Epithelial cell of esophagus (primary cell): ENCODE measurements around the gene MLXIP.
A peak's percentile ranks its signal among the peaks of the same experiment; 100 is the strongest.

Source experiments
- DNase-seq: peaks from one replicate; pipeline ENCODE4 v3.0.0; 2010; ENCODE audit warnings: low read depth
- H3K4me3 ChIP-seq: 2 replicates; pipeline ENCODE4 v1.5.1; 2011; ENCODE audit warnings: mild to moderate bottlenecking, low read length, control low read depth
- TF ChIP-seq, protein P1 (sequence below): IDR thresholded peaks from 2 replicates; pipeline ENCODE4 v1.5.1; 2011; ENCODE audit warnings: low read depth, mild to moderate bottlenecking, low read length, control low read depth, inconsistent platforms; ENCODE audit not compliant: insufficient read depth; ENCODE audit errors: missing control alignments

The MLXIP gene

DNA sequence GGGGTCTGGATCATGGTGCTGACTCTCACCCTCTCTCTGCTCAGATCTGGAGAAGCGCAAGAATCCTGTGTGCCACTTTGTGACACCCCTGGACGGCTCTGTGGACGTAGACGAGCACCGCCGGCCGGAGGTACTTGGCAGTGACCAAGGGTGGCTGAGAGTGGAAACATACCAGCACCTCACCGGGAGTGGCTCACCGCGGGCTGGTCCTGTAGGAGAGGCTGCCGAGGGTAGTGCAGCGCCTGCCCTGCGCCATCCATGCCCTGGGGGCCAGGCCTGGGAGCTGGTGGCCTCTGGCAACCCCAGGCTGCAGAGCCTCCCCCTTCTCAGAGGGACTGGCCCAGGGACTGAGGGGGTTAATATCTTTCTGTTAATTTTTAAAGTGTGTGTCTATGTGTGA, 49.3 kb downstream of the MLXIP start:
- TF ChIP-seq, protein P1, sequence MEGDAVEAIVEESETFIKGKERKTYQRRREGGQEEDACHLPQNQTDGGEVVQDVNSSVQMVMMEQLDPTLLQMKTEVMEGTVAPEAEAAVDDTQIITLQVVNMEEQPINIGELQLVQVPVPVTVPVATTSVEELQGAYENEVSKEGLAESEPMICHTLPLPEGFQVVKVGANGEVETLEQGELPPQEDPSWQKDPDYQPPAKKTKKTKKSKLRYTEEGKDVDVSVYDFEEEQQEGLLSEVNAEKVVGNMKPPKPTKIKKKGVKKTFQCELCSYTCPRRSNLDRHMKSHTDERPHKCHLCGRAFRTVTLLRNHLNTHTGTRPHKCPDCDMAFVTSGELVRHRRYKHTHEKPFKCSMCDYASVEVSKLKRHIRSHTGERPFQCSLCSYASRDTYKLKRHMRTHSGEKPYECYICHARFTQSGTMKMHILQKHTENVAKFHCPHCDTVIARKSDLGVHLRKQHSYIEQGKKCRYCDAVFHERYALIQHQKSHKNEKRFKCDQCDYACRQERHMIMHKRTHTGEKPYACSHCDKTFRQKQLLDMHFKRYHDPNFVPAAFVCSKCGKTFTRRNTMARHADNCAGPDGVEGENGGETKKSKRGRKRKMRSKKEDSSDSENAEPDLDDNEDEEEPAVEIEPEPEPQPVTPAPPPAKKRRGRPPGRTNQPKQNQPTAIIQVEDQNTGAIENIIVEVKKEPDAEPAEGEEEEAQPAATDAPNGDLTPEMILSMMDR, result no peak
- DNase-seq, result no peak

GRCh38 chr12:122128481-122128880, 49.9 kb downstream of the MLXIP start:
- TF ChIP-seq, protein P1, result no peak

More for the DNA sequence above, 49.3 kb downstream of the MLXIP start:
- no peak overlapping the region for H3K4me3 ChIP-seq

DNA sequence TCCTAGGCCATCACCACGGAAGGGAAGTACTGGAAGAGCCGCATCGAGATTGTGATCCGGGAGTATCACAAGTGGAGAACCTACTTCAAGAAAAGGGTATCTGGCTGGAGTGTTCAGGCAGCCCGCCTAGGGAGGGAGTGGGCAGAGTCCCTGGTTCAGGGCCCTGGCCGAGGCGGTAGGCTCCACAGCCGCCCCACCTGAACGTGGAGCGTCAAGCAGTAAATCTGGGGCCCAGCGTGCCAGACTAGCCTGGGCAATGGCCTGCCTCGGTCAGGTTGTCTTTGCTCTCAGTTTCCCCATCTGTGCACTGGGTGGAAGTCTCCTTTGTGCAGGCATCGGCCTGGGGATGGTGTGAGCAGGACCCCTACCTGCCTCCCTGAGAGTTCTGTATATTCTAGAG, 50.6 kb downstream of the MLXIP start:
- DNase-seq, result no peak
- TF ChIP-seq, protein P1, result no peak
- no peak overlapping the region for H3K4me3 ChIP-seq

More at GRCh38 chr12:122128481-122128880, 49.9 kb downstream of the MLXIP start:
- DNase-seq, result no peak
- H3K4me3 ChIP-seq, result no peak overlapping the region

DNA sequence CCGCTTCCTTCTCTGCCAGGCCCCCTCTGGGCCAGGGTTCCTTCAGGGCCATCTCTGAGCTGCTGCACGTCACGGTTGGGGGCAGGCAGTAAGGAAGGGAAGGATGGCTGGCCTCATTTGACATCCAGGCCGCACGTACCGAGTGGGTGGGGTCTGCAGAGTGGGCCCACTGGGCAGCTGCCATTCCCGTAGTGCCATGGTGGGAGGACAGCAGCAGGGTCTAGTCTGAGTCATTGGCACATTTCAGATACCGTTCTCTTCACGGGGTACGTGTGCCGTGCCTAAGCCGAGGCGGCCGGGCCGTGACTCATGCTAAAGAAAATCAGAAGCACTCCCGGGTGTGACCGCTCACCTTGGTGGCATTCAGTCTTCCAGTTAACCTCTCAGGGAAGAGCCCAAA, 51.6 kb downstream of the MLXIP start:
- TF ChIP-seq, protein P1, result no peak
- no peak overlapping the region for H3K4me3 ChIP-seq

GRCh38 chr12:122133192-122133950, 54.8 kb downstream of the MLXIP start:
- TF ChIP-seq, protein P1, result no peak
- H3K4me3 ChIP-seq, result no peak overlapping the region
- DNase-seq, result no peak

More for the DNA sequence above, 51.6 kb downstream of the MLXIP start:
- peak; percentile 66 for DNase-seq

DNA sequence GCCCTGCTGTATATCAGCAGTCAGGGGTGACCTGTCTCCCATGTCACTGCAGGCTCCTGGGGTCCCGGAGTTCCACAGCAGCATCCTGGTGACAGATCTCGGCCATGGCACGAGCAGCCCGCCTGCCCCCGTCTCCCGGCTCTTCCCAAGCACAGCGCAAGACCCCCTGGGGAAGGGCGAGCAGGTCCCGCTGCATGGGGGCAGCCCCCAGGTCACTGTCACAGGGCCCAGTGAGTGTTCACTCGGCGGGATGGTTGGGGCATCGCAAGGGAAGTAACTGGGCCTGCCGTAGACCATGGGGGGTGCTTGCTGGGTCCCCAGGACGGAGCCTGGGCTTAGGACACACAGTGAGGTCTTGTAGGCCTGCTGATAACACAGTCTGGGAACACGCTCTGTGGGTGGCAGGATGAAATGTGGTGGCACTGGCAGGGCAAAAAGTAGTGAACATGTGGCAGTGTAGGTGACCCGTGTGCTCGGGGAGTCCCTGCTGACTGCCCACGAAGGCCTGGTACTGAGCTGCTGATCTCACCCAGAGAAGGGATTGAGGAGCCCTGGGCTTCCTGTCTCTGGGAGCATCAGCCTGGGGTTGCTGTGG, 57.0 kb downstream of the MLXIP start:
- DNase-seq, result no peak
- no peak overlapping the region for H3K4me3 ChIP-seq
- TF ChIP-seq, protein P1, result no peak

- no peak for DNase-seq
- H3K4me3 ChIP-seq, result no peak overlapping the region
- TF ChIP-seq, protein P1, result no peak
These were observed 58.7 kb downstream of the MLXIP start for GRCh38 chr12:122137229-122137628.
